Esophagus squamous epithelium (tissue), 5 donors: Measurements from ENCODE around the gene CALCOCO2. TPM values are rescaled to one million over a fixed set of nuclear protein-coding genes. Genes with fewer than 3 reads are reported as not detected.

ENCODE experiments used
- DNase-seq: peaks from one replicate; lab custom pipeline; 2025; lab: John Stamatoyannopoulos, UW
- H3K27ac ChIP-seq, 4 donors: fragments of 200-600 bp; sonication (generic); one replicate each; pipeline ENCODE4 v1.5.1; 2016 to 2019; ENCODE audit warnings: mild to moderate bottlenecking in 1 of 4
- H3K27me3 ChIP-seq, 4 donors: fragments of 200-600 bp; sonication (generic); 1 replicate in 3 of 4; 2 replicates in 1 of 4; pipeline versions ENCODE4 v1.5.1 to v1.6.0; 2017 to 2021; ENCODE audit warnings: antibody characterized with exemption in 1 of 4
- H3K36me3 ChIP-seq, 3 donors: fragments of 200-600 bp; sonication (generic); one replicate each; pipeline ENCODE4 v1.5.1; 2016 to 2019
- H3K4me1 ChIP-seq, 3 donors: fragments of 200-600 bp; sonication (generic); one replicate each; pipeline ENCODE4 v1.5.1; 2017 to 2019
- H3K4me3 ChIP-seq, 4 donors: fragments of 200-600 bp; sonication (generic); 1 replicate in 3 of 4; 2 replicates in 1 of 4; pipeline ENCODE4 v1.5.1; 2016 to 2019; ENCODE audit warnings: mild to moderate bottlenecking in 2 of 4, moderate library complexity in 1 of 4
- H3K9me3 ChIP-seq, 3 donors: fragments of 200-600 bp; sonication (generic); one replicate each; pipeline ENCODE4 v1.5.1; 2016 to 2019
- CTCF ChIP-seq, 6 experiments: fragments of 450-650 bp in 4 of 6; fragments of 200-600 bp in 2 of 6; sonication (generic) in 2 of 6; IDR thresholded peaks; one replicate each; pipeline ENCODE4 v1.5.1; 2016 to 2019; ENCODE audit warnings: antibody characterized with exemption in 6 of 6, mild to moderate bottlenecking in 4 of 6, moderate library complexity in 4 of 6
- POLR2A ChIP-seq, 4 donors: fragments of 450-650 bp; IDR thresholded peaks; one replicate each; pipeline ENCODE4 v1.6.1; 2017; ENCODE audit warnings: antibody characterized with exemption in 4 of 4, mild to moderate bottlenecking in 4 of 4, moderate library complexity in 3 of 4
- WGBS, 2 donors: methylation state at CpG; one replicate each; pipeline ENCODE4 v1.1.5; 2018; 5-methylcytosine and 5-hydroxymethylcytosine counted together
- intact Hi-C: fragments of 100-400 bp; cut with DNase I; formaldehyde crosslinking; loops from one replicate; pipeline ENCODE4 v1.15.0; 2022
- total RNA-seq, 4 donors: library from RNA; depleted of rRNA; stranded (reverse); fragments of >200 nt; gene quantifications; one replicate each; pipeline ENCODE4 v1.1.0, GENCODE V29; 2016
- donor health status: DM: yes; HTN: yes; CAD: no.

CALCOCO2 gene
- total RNA-seq, 4 donors from 2014 or later, result 62.3 to 129 (median 79.4) TPM

GRCh38 chr17:48840441-48840840 is 9.6 kb downstream of the CALCOCO2 start:
- WGBS, 2 donors, result 45 to 76% methylated on average over 3 of the region's 3 CpGs
- H3K27ac ChIP-seq, result peak overlapping the region; percentile 82 to 95 (median 87)
- peaks cover 17 to 35% (median 20%) of the 10 kb centered on the region in 3 donors for H3K36me3 ChIP-seq
- no peak for TF ChIP-seq CTCF (IDR thresholded peaks at IDR 0.05)
- no peak for TF ChIP-seq POLR2A (IDR thresholded peaks at IDR 0.05)
- H3K9me3 ChIP-seq, result no peaks in the 10 kb centered on the region
- H3K27me3 ChIP-seq, result no peaks in the 10 kb centered on the region
- H3K4me3 ChIP-seq, result peak overlapping the region in 1 of 4 donors; percentile 60
- intact Hi-C loops, result no loop called here
- H3K4me1 ChIP-seq, result peaks cover 19 to 87% (median 63%) of the 10 kb centered on the region in 3 donors
- DNase-seq, result no peak

- Histone ChIP-seq H3K36me3 (peaks cover 17 to 44% (median 26%) of the 10 kb centered on the region in 3 donors), H3K4me1 (peaks cover 19 to 82% (median 55%) of the 10 kb centered on the region in 3 donors), H3K9me3 (no peaks in the 10 kb centered on the region), H3K27me3 (no peaks in the 10 kb centered on the region), H3K27ac (peak overlapping the region; percentile 82 to 95 (median 87)), H3K4me3 (peak overlapping the region in 3 of 4 donors; percentile 26 to 60 (median 29))
- intact Hi-C loops, result no loop called here
- no peak for DNase-seq
- TF ChIP-seq CTCF (IDR thresholded peaks at IDR 0.05) (no peak), POLR2A (IDR thresholded peaks at IDR 0.05) (no peak)
- 3 to 7% methylated on average over 3 of the region's 3 CpGs for WGBS, 2 donors
Measured at GRCh38 chr17:48841395-48841831, 10.6 kb downstream of the CALCOCO2 start.

- no peak for TF ChIP-seq POLR2A (IDR thresholded peaks at IDR 0.05)
- no peak for TF ChIP-seq CTCF (IDR thresholded peaks at IDR 0.05)
- 73 to 85% methylated on average over 3 of the region's 3 CpGs for WGBS, 2 donors
- peak overlapping the region in 2 of 4 donors; percentile 29 to 60 for H3K4me3 ChIP-seq
- H3K27ac ChIP-seq, result peak overlapping the region; percentile 50 to 91 (median 72)
- no peak for DNase-seq
- no peaks in the 10 kb centered on the region for H3K27me3 ChIP-seq
- H3K9me3 ChIP-seq, result no peaks in the 10 kb centered on the region
- peaks cover 19 to 68% (median 43%) of the 10 kb centered on the region in 3 donors for H3K4me1 ChIP-seq
- intact Hi-C loops, result no loop called here
- H3K36me3 ChIP-seq, result peaks cover 17 to 58% (median 26%) of the 10 kb centered on the region in 3 donors
Measured at GRCh38 chr17:48842746-48843145, 11.9 kb downstream of the CALCOCO2 start.

- intact Hi-C loops, result no loop called here
- no peak for TF ChIP-seq CTCF (IDR thresholded peaks at IDR 0.05)
- TF ChIP-seq POLR2A (IDR thresholded peaks at IDR 0.05), result no peak
- no peak for DNase-seq
- Histone ChIP-seq H3K4me3 (peak overlapping the region in 1 of 4 donors; percentile 60), H3K36me3 (peaks cover 21 to 64% (median 26%) of the 10 kb centered on the region in 3 donors), H3K4me1 (peaks cover 19 to 63% (median 39%) of the 10 kb centered on the region in 3 donors), H3K27ac (peak overlapping the region in 3 of 4 donors; percentile 62 to 91 (median 83)), H3K9me3 (no peaks in the 10 kb centered on the region), H3K27me3 (no peaks in the 10 kb centered on the region)
- 78 to 80% methylated on average over 6 of the region's 6 CpGs for WGBS, 2 donors
Measured at GRCh38 chr17:48843187-48843900, 12.5 kb downstream of the CALCOCO2 start.

GRCh38 chr17:48850792-48851323 is 20.0 kb downstream of the CALCOCO2 start:
- WGBS, 2 donors, result 92 to 95% methylated on average over 4 of the region's 4 CpGs
- H3K36me3 ChIP-seq, result peaks cover 30 to 98% (median 72%) of the 10 kb centered on the region in 3 donors
- intact Hi-C loops, result no loop called here

More at GRCh38 chr17:48850792-48851323, 20.0 kb downstream of the CALCOCO2 start:
- no peaks in the 10 kb centered on the region for H3K9me3 ChIP-seq
- DNase-seq, result no peak
- H3K4me1 ChIP-seq, result peaks cover 0 to 5% (median 0%) of the 10 kb centered on the region in 3 donors
- no peak overlapping the region for H3K27ac ChIP-seq
- no peaks in the 10 kb centered on the region for H3K27me3 ChIP-seq
- TF ChIP-seq CTCF (IDR thresholded peaks at IDR 0.05) (no peak), POLR2A (IDR thresholded peaks at IDR 0.05) (no peak)
- H3K4me3 ChIP-seq, result no peak overlapping the region
